ENCODE data around the gene AGXT.

AGXT gene

DNA sequence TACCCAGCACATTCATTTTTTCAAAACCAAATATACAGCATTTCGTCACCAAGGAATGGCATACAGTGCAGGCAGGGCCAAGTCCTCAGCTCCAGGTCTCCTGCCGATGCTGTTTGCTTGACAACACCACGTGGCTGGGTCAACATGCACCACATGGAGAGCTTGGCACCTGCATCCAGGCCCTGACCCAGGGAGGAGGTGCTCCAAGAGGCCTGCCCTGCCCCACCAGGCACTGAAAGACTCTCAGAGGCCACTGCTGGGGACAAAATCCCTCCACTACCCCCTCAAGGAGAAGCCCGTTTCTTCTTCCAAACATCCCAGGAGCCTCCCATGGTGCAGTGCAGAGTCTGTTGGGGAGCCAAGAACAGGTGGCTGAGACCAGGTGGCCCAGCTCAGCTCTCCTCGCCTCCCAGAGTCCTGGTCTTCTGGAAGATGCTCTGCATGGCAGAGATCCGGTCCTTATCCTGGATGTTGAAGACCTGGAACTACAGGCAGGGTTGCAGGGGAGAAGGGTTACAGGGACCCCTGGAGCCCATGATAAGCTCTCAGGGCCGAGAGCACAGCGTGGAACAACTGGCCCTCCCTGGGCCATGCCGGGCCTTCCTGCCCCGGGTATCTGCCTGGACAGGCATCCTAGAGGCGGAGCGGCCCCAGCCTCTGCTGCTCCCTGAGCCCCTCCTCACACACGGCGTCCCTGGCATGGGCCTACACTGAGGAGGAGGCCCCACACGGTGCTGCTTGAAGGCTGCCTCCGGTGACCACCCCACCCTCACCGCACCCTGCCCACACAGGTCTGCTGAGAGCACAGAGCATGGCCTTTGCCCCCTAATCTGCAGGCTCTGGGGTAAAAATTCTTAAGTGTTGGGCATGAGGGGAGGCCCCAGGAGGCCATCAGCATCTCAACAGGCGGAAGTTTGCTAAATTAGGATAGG, 18.3 kb downstream of the AGXT start:
- no peak for DNase-seq (ENCODE audit: low spot score)

GRCh38 chr2:240887631-240888030, 19.0 kb downstream of the AGXT start:
- DNase-seq (ENCODE audit: low spot score): no peak

- no peak for DNase-seq (ENCODE audit: low spot score)
Measured at GRCh38 chr2:240888130-240888889, 19.7 kb downstream of the AGXT start.

- no peak for DNase-seq (ENCODE audit: low spot score)
Measured at GRCh38 chr2:240888890-240889573, 20.4 kb downstream of the AGXT start.

- no peak for DNase-seq (ENCODE audit: low spot score)
Measured at GRCh38 chr2:240889601-240890560, 21.3 kb downstream of the AGXT start.

GRCh38 chr2:240890691-240891090, 22.1 kb downstream of the AGXT start:
- no peak for DNase-seq (ENCODE audit: low spot score)

DNA sequence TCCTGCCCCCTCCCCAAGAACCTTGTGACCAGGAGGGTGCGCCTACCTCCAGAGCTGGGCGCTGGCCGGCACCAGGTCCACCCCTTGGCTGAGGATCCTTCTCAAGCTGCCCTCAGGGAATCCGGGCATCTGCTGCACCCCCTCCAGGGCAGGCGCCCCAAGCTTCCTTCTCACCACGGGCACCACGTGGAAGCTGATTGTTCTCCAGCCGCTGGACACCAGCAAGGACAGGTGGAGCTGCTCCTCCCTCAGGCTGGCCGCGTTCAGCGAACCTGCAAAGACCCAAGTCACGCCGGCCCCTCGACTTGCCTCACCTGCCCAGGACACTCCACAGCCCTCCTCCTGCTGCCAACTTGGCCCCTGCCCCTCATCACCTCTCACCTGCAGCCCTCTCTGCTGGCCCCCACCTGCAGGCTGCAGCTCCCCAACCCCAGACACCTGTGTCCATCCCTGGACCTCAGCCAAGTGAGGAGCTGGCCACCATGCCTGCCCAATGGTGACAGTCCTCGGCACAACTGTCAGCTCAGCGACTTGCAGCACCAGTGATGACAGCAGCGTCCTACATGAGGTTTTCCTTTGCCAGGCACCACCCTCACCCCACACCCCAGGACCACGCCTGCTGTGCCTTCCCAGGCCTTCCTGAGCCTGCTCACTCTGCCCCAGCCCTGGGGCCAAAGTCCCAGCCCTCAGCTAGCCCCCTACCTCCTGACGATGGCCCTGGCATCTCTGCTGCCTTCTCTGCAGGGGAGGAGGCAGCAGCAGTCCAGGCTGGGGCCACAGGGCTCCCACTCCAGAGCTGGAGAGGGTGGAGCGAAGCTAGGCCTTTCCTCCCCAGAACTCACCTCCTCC, 23.1 kb downstream of the AGXT start:
- DNase-seq (ENCODE audit: low spot score): no peak

GRCh38 chr2:240892356-240892755, 23.7 kb downstream of the AGXT start:
- DNase-seq (ENCODE audit: low spot score): no peak

DNA sequence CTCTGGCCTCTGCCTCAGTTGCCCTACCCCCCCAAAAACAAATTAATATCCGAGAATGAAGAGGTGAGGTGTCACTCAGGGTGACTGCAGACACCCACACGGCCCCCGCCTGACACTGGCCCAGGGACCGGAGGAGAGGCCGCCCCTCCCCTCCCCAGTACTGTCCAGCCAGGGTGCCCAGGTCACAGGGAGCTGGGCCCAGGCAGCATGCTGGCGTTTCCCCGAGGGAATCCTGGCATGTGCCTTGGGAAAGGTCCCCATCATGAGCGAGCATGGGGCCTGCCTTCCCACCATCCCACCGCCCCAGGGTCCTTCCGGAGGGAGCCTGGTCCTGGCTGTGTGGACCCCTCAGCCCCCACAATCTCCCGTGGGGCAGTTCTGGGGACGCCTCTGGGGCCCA, 24.3 kb downstream of the AGXT start:
- no peak for DNase-seq (ENCODE audit: low spot score)

- DNase-seq (ENCODE audit: low spot score): no peak
Measured at GRCh38 chr2:240893363-240893844, 24.8 kb downstream of the AGXT start.

GRCh38 chr2:240894006-240894405, 25.4 kb downstream of the AGXT start:
- no peak for DNase-seq (ENCODE audit: low spot score)

DNA sequence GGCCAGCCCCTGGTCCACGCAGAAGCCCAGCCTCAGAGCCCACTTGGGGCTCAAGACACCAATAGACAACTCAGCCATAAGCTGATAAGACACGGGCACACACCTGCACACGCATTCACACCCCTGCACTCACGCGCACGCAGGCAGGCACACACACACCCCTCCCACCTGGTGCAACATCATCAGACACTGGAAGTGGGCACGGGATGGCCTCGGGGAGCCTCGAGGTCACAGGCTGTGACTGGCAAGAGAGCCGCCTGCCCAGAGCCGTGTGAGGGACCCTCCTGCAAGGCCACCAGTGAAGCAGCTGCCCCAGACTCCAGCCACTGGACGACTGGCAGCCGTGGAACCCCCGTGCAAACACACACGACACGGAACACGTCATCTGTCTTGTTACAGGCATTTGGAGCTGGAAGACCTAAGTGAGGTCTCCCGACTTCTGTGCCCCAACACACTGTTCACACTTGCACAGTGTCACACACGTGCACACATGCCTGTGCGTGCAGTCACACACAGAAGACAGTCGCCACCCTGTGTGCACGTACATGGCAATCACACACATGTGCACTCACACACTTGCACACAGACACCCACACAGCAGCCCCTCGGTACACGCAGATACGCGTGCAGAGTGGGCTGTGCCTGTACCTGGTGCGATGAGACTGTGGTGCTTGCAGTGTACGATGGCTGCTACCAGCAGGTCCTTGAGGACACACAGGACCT, 26.4 kb downstream of the AGXT start:
- no peak for DNase-seq (ENCODE audit: low spot score)

DNA sequence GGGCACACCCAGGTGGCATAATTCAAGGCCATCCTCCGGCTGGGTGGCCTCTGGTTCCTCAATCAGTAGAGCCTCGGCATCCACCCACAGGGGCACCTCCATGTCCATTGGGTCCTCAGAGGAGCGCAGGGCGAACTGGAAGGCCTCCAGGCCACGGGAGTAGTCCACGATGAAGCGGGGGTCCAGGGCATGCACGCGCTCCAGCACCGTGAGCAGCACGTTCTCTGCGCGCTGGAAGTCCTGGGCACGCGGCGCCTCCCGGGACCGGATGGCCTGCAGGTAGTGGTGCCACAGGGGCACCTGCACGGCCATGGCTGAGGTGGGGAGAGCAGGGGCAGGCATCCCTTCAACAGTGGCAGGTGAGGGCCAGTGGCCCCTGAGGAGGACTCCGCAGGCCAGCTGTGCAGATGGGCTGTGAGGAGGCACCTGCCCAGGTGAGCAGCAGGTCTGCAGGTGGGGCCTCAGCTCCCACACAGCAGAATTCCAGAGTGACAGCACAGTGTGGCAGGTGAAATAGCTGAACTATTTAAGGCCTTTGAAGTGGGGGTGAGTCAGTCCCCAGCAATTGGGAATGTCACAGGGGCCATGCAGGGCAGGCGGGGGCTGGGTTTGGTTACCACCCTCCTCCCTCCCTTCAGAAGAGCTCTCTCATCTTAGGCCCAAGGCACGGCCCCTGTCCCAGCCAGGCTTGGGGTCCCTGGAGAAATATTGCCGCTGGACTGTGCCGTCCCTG, 27.2 kb downstream of the AGXT start, which contains the start of gene MAB21L4:
Gene MAB21L4 (minus strand): TSS at position 501 of the 733 bp plus-strand sequence. CDS start 159 bp downstream, at position 342.
- DNase-seq (ENCODE audit: low spot score): no peak

DNA sequence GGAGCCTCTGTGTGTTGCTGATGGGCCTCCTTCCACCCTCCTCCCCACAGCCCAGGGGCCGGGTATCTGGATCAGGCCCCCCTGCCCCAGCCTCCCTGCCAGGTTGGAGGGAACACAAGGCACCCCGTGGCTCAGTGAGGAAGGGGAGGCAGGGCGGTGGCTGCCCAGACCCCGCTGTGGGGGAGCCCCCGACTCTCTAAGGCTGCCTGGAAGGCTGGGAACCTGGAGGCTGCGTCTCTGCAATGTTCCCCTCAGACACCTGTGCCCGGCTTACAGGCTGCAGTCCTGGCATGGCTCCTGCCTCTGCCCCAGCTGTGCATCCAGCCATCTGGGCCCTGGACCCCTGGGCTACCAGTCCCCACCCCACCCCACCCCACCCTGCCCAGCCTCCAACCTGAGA, 27.8 kb downstream of the AGXT start:
- no peak for DNase-seq (ENCODE audit: low spot score)

DNA sequence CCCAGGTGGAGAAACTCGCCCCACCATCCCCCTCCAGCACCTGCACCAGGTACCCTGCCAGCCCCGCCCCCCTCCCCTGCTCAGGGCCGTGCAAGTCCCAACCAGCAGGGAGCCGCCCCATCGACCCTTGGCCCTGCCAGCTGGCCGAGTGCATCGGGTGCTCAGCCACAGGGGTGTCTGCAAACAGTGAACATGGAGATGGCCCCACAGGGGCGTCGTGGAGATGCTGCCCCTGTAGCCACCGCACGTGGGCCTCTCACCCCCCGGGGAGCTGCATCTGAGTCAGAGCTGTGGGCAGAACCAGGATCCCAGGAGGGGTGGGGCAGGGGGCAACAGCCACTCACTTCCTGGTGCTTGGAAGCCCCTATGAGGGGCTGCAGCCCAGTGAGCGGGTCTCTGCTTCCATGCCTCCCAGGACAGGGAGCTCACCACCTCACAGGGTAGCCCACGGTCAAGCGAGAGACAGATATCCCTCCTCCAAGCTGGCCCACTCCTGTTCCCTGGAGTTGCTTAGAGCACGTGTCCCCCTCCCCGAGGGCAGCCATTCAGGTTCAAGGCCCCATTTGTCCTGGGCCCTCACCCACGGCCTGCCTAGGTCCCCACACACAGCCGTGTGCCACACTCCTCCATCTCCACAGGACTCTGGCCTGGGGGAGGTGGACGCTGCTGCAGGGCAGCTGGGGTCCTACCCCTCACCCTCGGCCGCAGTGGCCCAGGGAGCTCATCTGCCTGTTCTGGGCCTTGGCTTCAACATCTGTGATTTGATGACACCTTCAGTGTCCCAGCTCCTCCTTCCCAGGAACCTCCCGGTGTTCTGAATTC, 28.5 kb downstream of the AGXT start:
- DNase-seq (ENCODE audit: low spot score): no peak

DNA sequence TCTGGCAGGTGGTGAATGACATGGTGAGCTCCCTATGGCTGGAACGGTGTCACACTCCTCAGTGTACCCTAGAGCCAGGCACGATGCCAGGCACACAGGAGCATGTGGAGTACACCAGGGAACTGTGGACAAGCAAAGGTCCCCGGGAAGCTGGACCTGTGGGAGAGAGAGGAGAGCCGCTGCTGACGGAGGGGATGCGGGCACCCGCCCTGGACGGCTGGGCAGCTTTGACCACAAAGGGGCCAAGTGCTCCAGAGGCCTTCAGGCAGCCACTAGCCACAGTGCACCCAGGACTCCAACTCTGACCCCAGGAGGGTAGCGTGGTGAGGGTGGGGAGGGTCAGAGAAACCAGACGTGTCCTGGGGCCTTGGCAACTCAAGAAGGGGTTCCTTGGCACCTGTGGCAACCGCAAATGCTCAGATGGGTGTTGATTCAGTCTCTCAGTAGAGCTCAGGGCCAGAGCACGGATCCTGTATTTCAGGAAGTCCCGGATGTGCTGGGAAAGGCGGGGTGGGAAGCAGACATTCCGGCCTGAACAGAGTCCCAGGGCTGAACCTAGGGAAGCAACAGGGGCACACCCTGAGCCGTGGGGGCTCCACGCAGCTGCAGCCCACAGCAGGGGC, 29.6 kb downstream of the AGXT start:
- no peak for DNase-seq (ENCODE audit: low spot score)

- DNase-seq (ENCODE audit: low spot score): no peak
Measured at GRCh38 chr2:240898731-240899467, 30.3 kb downstream of the AGXT start.

Measured in hepatic stellate cell (primary cell).